HG03045 (cell line): ENCODE measurements around the gene FAT1.

ENCODE experiments used
- ATAC-seq: cut with Tn5 transposase; IDR thresholded peaks from one replicate; pipeline ENCODE4 v1.9.1; 2021; ENCODE audit warnings: mild to moderate bottlenecking, moderate library complexity; ENCODE audit not compliant: unreplicated experiment

The FAT1 gene

GRCh38 chr4:186701788-186702187, 21.9 kb downstream of the FAT1 start:
- ATAC-seq: no peak

GRCh38 chr4:186701273-186701672, 22.4 kb downstream of the FAT1 start:
- no peak for ATAC-seq

GRCh38 chr4:186700746-186701145, 22.9 kb downstream of the FAT1 start:
- ATAC-seq: no peak

GRCh38 chr4:186699881-186700397, 23.7 kb downstream of the FAT1 start:
- no peak for ATAC-seq

GRCh38 chr4:186699298-186699697, 24.4 kb downstream of the FAT1 start:
- no peak for ATAC-seq

GRCh38 chr4:186698525-186698924, 25.1 kb downstream of the FAT1 start:
- ATAC-seq: no peak

GRCh38 chr4:186698028-186698427, 25.6 kb downstream of the FAT1 start:
- no peak for ATAC-seq

- ATAC-seq: no peak
These were observed 28.3 kb downstream of the FAT1 start for GRCh38 chr4:186695392-186695791.

GRCh38 chr4:186693894-186694293, 29.8 kb downstream of the FAT1 start:
- no peak for ATAC-seq

- no peak for ATAC-seq
These were observed 30.4 kb downstream of the FAT1 start for GRCh38 chr4:186693159-186693815.

- no peak for ATAC-seq
These were observed 32.3 kb downstream of the FAT1 start for GRCh38 chr4:186691396-186691795.

- ATAC-seq: no peak
These were observed 34.2 kb downstream of the FAT1 start for GRCh38 chr4:186689476-186689875.

- no peak for ATAC-seq
These were observed 35.3 kb downstream of the FAT1 start for GRCh38 chr4:186688150-186688943.

- ATAC-seq: no peak
These were observed 36.4 kb downstream of the FAT1 start for GRCh38 chr4:186687265-186687664.

- ATAC-seq: no peak
These were observed 37.9 kb downstream of the FAT1 start for GRCh38 chr4:186685767-186686183.

- no peak for ATAC-seq
These were observed 38.8 kb downstream of the FAT1 start for GRCh38 chr4:186684889-186685309.

- no peak for ATAC-seq
These were observed 39.4 kb downstream of the FAT1 start for GRCh38 chr4:186684220-186684619.

- ATAC-seq: no peak
These were observed 43.0 kb downstream of the FAT1 start for GRCh38 chr4:186680641-186681040.

- no peak for ATAC-seq
These were observed 47.0 kb downstream of the FAT1 start for GRCh38 chr4:186676531-186677161.

GRCh38 chr4:186669735-186670134, 53.9 kb downstream of the FAT1 start:
- no peak for ATAC-seq

- no peak for ATAC-seq
These were observed 54.4 kb downstream of the FAT1 start for GRCh38 chr4:186669159-186669731.
